AG10803 (cell line): ENCODE data around the gene ZDHHC21.

Experiments used
- DNase-seq: peaks from one replicate; pipeline ENCODE4 v3.0.0; 2010; ENCODE audit warnings: low read depth
- H3K4me3 ChIP-seq: 2 replicates; pipeline ENCODE4 v1.5.1; 2011; ENCODE audit warnings: mild to moderate bottlenecking, low read length, control low read depth
- CTCF ChIP-seq: conservative IDR thresholded peaks from 2 replicates; pipeline ENCODE4 v1.5.1; 2011; ENCODE audit warnings: mild to moderate bottlenecking, low read length, control low read depth, inconsistent platforms

The ZDHHC21 gene

GRCh38 chr9:14645648-14646047 is 47.6 kb downstream of the ZDHHC21 start:
- no peak for TF ChIP-seq CTCF
- no peak for DNase-seq
- no peak overlapping the region for H3K4me3 ChIP-seq

DNA sequence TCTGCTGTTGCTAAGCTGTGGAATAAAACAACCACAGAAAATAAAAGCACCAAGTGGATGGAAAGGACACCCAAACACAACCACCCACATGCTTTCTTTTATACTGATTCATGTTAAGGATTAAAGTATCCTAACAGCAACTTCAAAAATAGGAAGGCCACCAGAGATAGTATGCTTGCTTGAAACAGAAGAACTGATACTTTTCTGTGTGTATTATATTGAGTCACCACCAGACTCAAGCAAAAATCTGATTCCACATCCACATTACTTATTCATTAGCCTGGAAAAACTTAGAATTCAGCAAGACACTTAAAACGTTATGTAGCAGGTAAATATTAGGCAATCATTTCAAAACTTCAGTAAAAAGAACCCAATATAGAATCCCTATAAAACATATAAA is 52.3 kb downstream of the ZDHHC21 start:
- TF ChIP-seq CTCF = no peak
- H3K4me3 ChIP-seq = no peak overlapping the region
- no peak for DNase-seq

DNA sequence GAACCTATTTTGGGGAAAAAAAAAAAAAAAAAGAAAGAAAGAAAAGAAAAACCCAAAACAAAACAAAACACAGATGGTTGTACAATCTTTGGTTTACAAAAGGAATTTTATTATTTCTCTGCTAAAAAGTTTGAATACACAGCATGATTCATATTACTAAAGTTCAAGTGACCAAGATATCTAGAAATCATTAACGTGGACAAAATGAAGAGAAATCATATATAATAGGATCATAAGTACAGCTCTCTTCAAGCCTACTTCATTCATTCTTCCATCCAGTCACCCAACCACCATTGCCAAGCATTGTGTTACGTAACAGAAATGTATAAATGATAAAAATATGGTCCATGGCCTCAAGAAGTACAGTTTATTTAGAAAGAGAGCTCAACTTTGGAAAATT is 52.9 kb downstream of the ZDHHC21 start:
- no peak for DNase-seq
- no peak overlapping the region for H3K4me3 ChIP-seq
- TF ChIP-seq CTCF = no peak

DNA sequence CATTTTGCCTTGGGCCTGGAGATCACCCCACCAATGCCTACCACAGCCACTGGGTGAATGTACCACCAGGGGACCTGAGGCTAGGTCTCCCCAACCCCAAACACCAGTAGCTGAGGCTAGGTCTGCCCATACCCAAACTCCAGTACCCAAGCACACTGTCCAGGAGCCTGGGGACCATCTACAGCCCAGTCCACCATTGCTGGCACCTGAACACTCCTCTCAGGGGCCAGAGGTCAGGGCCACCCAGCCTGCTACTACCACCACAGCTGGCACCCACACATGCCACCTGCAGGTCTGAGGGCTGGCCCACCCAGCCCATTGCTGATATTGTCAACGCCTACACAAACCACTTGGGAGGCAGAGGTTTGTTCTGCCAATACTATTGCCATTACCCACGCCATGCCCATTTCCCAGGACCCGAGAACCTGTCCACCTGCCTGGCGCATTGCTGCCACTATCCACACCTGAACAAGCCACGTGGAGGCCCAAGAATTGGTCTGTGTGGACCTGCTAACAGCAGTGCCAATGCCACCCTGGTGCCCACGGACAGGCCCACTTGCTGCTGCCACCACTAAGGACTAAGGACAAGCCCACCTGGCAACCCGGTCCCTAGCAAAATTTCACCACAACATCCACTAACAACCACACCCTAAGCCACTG is 59.2 kb downstream of the ZDHHC21 start:
- no peak for DNase-seq
- TF ChIP-seq CTCF = no peak
- no peak overlapping the region for H3K4me3 ChIP-seq

GRCh38 chr9:14633148-14633547 is 60.1 kb downstream of the ZDHHC21 start:
- DNase-seq = no peak
- no peak for TF ChIP-seq CTCF
- H3K4me3 ChIP-seq = no peak overlapping the region

- no peak for DNase-seq
- H3K4me3 ChIP-seq = no peak overlapping the region
- no peak for TF ChIP-seq CTCF
Observed at GRCh38 chr9:14627513-14627912, 65.7 kb downstream of the ZDHHC21 start.

- H3K4me3 ChIP-seq = no peak overlapping the region
- DNase-seq = no peak
- TF ChIP-seq CTCF = no peak
Observed at GRCh38 chr9:14618836-14619420, 74.3 kb downstream of the ZDHHC21 start.
